Mesenteric fat pad (tissue), 1 donor: ENCODE results near the gene ZC3H18. TPM values are rescaled to one million over a fixed set of nuclear protein-coding genes. Genes with fewer than 3 reads are reported as not detected.

Source experiments
- DNase-seq: peaks from one replicate; pipeline ENCODE4 v3.0.0-alpha.2; 2020; ENCODE audit warnings: low spot score
- total RNA-seq: library from RNA; stranded (reverse); fragmentation: NEBNext Ultra II Directional; extraction: Animal tissue kit (Norgen Biotek cat#: 25700); gene quantifications from one replicate; pipeline ENCODE4 v1.2.1, GENCODE V29; 2021
- donor health status: DM: yes; HTN: yes; CAD: no.

ZC3H18 gene
- total RNA-seq, 1 donor from 2014 or later, result 39.2 TPM

- DNase-seq, result no peak
Observed at GRCh38 chr16:88636488-88637265, 66.5 kb downstream of the ZC3H18 start.

GRCh38 chr16:88638323-88639230 is 68.4 kb downstream of the ZC3H18 start, which contains the start of gene IL17C:
TSS of gene IL17C (plus strand) at chr16:88638572. CDS start at chr16:88638642, 70 bp downstream.
- no peak for DNase-seq

GRCh38 chr16:88639231-88640038 is 69.2 kb downstream of the ZC3H18 start:
- DNase-seq, result no peak

GRCh38 chr16:88640039-88640495 is 69.9 kb downstream of the ZC3H18 start:
- DNase-seq, result no peak

- DNase-seq, result no peak
Observed at GRCh38 chr16:88640498-88641247, 70.5 kb downstream of the ZC3H18 start.

GRCh38 chr16:88642881-88643643 is 72.9 kb downstream of the ZC3H18 start:
- no peak for DNase-seq

GRCh38 chr16:88643644-88643932 is 73.4 kb downstream of the ZC3H18 start:
- no peak for DNase-seq

- no peak for DNase-seq
Observed at GRCh38 chr16:88645455-88645854, 75.3 kb downstream of the ZC3H18 start.

- DNase-seq, result no peak
Observed at GRCh38 chr16:88645941-88646340, 75.7 kb downstream of the ZC3H18 start.

GRCh38 chr16:88646345-88647034 is 76.3 kb downstream of the ZC3H18 start:
- DNase-seq, result no peak

GRCh38 chr16:88647178-88648070 is 77.2 kb downstream of the ZC3H18 start:
- no peak for DNase-seq

GRCh38 chr16:88649195-88649923 is 79.2 kb downstream of the ZC3H18 start:
- no peak for DNase-seq

GRCh38 chr16:88649924-88650748 is 79.9 kb downstream of the ZC3H18 start:
- no peak for DNase-seq

- no peak for DNase-seq
Observed at GRCh38 chr16:88650749-88651275, 80.6 kb downstream of the ZC3H18 start, which contains the start of gene CYBA. TSS of gene CYBA (minus strand) at chr16:88651053. CDS start at chr16:88651013, 40 bp downstream.

GRCh38 chr16:88651276-88651988 is 81.2 kb downstream of the ZC3H18 start:
- no peak for DNase-seq
